ENCODE measurements around the gene NTNG2. TPM values are rescaled to one million over a fixed set of nuclear protein-coding genes. Genes with fewer than 3 reads are reported as not detected.

The NTNG2 gene
- total and polyA plus RNA-seq, 9 of the 15 experiments (the other 6 are each of a cell fraction or from before 2014, with no cell fraction given), result 0.01 to 0.11 (median 0.09) TPM; not detected in 6

DNA sequence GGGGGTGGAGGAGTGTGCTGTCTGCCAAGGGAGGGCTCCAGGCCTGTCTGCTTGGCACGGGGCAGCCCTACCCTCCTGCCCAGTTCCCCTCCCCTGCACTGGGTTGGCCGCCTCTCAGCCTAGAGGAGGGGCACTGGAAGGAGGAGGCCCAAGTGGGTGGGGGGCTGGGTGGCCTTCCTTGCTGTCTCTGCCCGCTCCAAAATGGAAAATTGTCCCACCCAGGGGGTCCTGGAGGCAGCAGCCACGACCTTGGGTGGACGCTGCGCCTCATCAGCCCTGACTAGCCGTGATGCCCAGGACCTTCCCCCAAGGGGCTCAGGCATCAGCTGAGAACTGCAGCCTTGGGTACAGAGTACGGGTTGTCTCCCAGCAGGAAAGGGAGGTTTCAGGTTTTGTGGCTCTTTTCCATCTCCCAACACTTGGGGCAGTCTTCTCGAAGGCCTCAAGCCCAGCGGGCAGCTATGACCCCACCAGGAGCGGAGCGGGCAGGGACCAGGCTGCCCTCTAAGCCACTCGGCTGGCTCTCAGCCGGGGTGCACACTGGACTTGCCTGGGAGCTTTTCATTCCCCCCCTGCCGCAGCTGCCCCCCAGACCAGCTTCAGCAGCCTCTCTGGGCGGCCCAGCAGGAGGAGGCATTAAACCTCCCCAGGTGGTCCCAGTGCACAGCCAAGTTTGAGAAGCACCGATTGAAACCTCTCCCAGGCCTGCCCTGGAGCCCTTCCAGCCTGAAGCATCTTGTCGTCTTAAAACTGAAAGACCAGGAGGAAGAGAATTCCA, 20.6 kb downstream of the NTNG2 start:
- CTCF ChIA-PET (ENCODE audit: low intra/inter-chr PET ratio), result no interaction called here
- H2AFZ ChIP-seq (ENCODE audit: low read depth, low read length), result no peak overlapping the region
- H3K4me1 ChIP-seq (replicated peaks in 1 of 2; ENCODE audit: control insufficient read depth in 2 of 2, insufficient read depth in 2 of 2, low read length in 2 of 2), result peaks cover 0 to 15% of the 10 kb centered on the region in 2 experiments; a peak in 2 of 5 replicates
- ATAC-seq (peak; percentile 71), FAIRE-seq (no peak), DNase-seq (ENCODE audit: extremely low read depth in 1 of 4, low spot score in 3 of 4) (peak in 1 of 4 experiments; percentile 11)
- H3K9ac ChIP-seq (ENCODE audit: insufficient read depth in 1 of 2, low read depth in 2 of 2, low read length in 2 of 2), result no peak overlapping the region
- no peaks in the 10 kb centered on the region for H3K79me2 ChIP-seq (ENCODE audit: control insufficient read depth, insufficient read depth, low read length)
- H3K36me3 ChIP-seq (ENCODE audit: control insufficient read depth, insufficient read depth, low read length), result no peaks in the 10 kb centered on the region
- no peak overlapping the region for H3K4me3 ChIP-seq
- POLR2A ChIA-PET, result interaction anchor here (0.6 kb wide), 1 partner anchor 95 kb away, joined by 3 read pairs; no protein-coding TSS in a partner anchor
- peaks cover 4% of the 10 kb centered on the region for H4K20me1 ChIP-seq (replicated peaks; ENCODE audit: control insufficient read depth, insufficient read depth, low read length)
- in situ Hi-C loops (cut with MboI), result no loop called here
- H3K9me1 ChIP-seq (ENCODE audit: control insufficient read depth, insufficient read depth, low read length), result no peaks in the 10 kb centered on the region
- 3% methylated on average over 15 of the region's 18 CpGs for WGBS (ENCODE audit: insufficient coverage, low coverage, missing lambda C conversion rate)
- peaks cover 36 to 87% of the 10 kb centered on the region in 2 experiments; a peak in 4 of 5 replicates for H3K27me3 ChIP-seq (ENCODE audit: control insufficient read depth in 2 of 2, insufficient read depth in 2 of 2, low read length in 2 of 2)
- BruUV-seq (replicated peaks), result no TSS peak
- intact Hi-C loops (cut with micrococcal nuclease), result no loop called here
- H3K9me3 ChIP-seq (replicated peaks; ENCODE audit: control insufficient read depth, insufficient read depth, low read depth, low read length), result no peaks in the 10 kb centered on the region
- no peak overlapping the region for H3K27ac ChIP-seq (ENCODE audit: extremely low read depth, low read depth, low read length)
- no peak for TF ChIP-seq TOE1 (IDR thresholded peaks at IDR 0.05; ENCODE audit: borderline replicate concordance)
- no peak for TF ChIP-seq TOE1 (CRISPR knock-in tag; IDR thresholded peaks at IDR 0.05; ENCODE audit: borderline replicate concordance, low read depth)
- no peak for TF ChIP-seq TAF1 (IDR thresholded peaks at IDR 0.05; ENCODE audit: control insufficient read depth, extremely low read depth, insufficient read depth, low read length, severe bottlenecking)
- TF ChIP-seq, protein P1, sequence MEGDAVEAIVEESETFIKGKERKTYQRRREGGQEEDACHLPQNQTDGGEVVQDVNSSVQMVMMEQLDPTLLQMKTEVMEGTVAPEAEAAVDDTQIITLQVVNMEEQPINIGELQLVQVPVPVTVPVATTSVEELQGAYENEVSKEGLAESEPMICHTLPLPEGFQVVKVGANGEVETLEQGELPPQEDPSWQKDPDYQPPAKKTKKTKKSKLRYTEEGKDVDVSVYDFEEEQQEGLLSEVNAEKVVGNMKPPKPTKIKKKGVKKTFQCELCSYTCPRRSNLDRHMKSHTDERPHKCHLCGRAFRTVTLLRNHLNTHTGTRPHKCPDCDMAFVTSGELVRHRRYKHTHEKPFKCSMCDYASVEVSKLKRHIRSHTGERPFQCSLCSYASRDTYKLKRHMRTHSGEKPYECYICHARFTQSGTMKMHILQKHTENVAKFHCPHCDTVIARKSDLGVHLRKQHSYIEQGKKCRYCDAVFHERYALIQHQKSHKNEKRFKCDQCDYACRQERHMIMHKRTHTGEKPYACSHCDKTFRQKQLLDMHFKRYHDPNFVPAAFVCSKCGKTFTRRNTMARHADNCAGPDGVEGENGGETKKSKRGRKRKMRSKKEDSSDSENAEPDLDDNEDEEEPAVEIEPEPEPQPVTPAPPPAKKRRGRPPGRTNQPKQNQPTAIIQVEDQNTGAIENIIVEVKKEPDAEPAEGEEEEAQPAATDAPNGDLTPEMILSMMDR (IDR thresholded peaks at IDR 0.05 in 2 of 3, conservative IDR thresholded peaks at IDR 0.05 in 1 of 3; ENCODE audit: insufficient read depth in 2 of 3, low read depth in 1 of 3, low read length in 3 of 3), result 0 out of 6 replicates have a peak, but pooled peaks of 2 of the 3 experiments have one; percentile 9 to 31
- no peak overlapping the region for H3K4me2 ChIP-seq (ENCODE audit: insufficient read depth, low read length)
